NT2/D1 (cell line): ENCODE data around the gene C5.

Experiments used
- SUZ12 ChIP-seq: IDR thresholded peaks from 2 replicates; pipeline ENCODE4 v1.6.1; 2011; ENCODE audit not compliant: insufficient read length, insufficient read depth; ENCODE audit errors: extremely low read depth
- YY1 ChIP-seq: IDR thresholded peaks from 2 replicates; pipeline ENCODE4 v1.6.1; 2011; ENCODE audit not compliant: insufficient read length, insufficient read depth
- ZNF274 ChIP-seq: IDR thresholded peaks from 2 replicates; pipeline ENCODE4 v1.6.1; 2011; ENCODE audit warnings: mild to moderate bottlenecking, low read depth, low read length

- TF ChIP-seq YY1 (no peak), SUZ12 (no peak), ZNF274 (no peak)
These were observed 78.1 kb downstream of the C5 start for GRCh38 chr9:120971938-120972337.
